ENCODE results near the gene P3H1.

GRCh38 chr1:42737257-42737656, 29.6 kb downstream of the P3H1 start:
- TF ChIP-seq CTCF (conservative IDR thresholded peaks at IDR 0.05 in 1 of 2, IDR thresholded peaks at IDR 0.05 in 1 of 2; ENCODE audit: extremely low read depth in 1 of 2, insufficient read depth in 1 of 2, low read depth in 1 of 2, low read length in 2 of 2) (peak in 1 of 2 donors; percentile 20), EZH2 (IDR thresholded peaks at IDR 0.05; ENCODE audit: borderline replicate concordance, low read length) (no peak)

Data from mammary epithelial cell (primary cell).